Heart left ventricle (tissue), 16 donors: ENCODE measurements around the gene POM121L12. TPM values are rescaled to one million over a fixed set of nuclear protein-coding genes. Genes with fewer than 3 reads are reported as not detected.

Source experiments
- ATAC-seq, 4 donors: fragments of 200-7000 bp; cut with Tn5 transposase; one replicate each; pipeline ENCODE4 v1.9.1; 2020 to 2022; ENCODE audit warnings: moderate library complexity in 4 of 4, mild to moderate bottlenecking in 3 of 4, moderate number of reproducible peaks in 1 of 4
- DNase-seq, 5 donors: peaks; one replicate each; pipeline ENCODE4 v3.0.0-alpha.2; 2020
- H3K27ac ChIP-seq, 12 donors: fragments of 200-600 bp; sonication (generic) in 4 of 12; one replicate each; pipeline versions ENCODE4 v1.5.0 to v1.8.0; 2016 to 2022; ENCODE audit warnings: mild to moderate bottlenecking in 2 of 12
- H3K27me3 ChIP-seq, 9 donors: fragments of 200-600 bp; sonication (generic) in 2 of 9; one replicate each; pipeline versions ENCODE4 v1.5.1 to v1.8.0; 2016 to 2022; ENCODE audit warnings: mild to moderate bottlenecking in 3 of 9
- H3K36me3 ChIP-seq, 9 donors: fragments of 200-600 bp; sonication (generic) in 2 of 9; one replicate each; pipeline versions ENCODE4 v1.5.0 to v1.8.0; 2018 to 2022; ENCODE audit warnings: mild to moderate bottlenecking in 2 of 9
- H3K4me1 ChIP-seq, 12 donors: fragments of 200-600 bp; sonication (generic) in 4 of 12; one replicate each; pipeline versions ENCODE4 v1.5.0 to v1.8.0; 2016 to 2022; ENCODE audit warnings: mild to moderate bottlenecking in 3 of 12
- H3K4me3 ChIP-seq, 12 donors: fragments of 200-600 bp; sonication (generic) in 4 of 12; one replicate each; pipeline versions ENCODE4 v1.5.0 to v1.8.0; 2017 to 2022; ENCODE audit warnings: mild to moderate bottlenecking in 9 of 12, moderate library complexity in 4 of 12
- H3K9me3 ChIP-seq, 12 donors: fragments of 200-600 bp; sonication (generic) in 4 of 12; one replicate each; pipeline versions ENCODE4 v1.5.0 to v1.8.0; 2016 to 2022; ENCODE audit warnings: mild to moderate bottlenecking in 1 of 12
- POLR2A ChIP-seq, 2 donors: fragments of 450-650 bp; IDR thresholded peaks; one replicate each; pipeline ENCODE4 v1.6.1; 2017; ENCODE audit warnings: antibody characterized with exemption in 2 of 2, mild to moderate bottlenecking in 2 of 2, moderate library complexity in 2 of 2
- WGBS, 4 donors: extraction: QIAGEN DNeasy Blood & Tissue Kit in 2 of 4; methylation state at CpG; one replicate each; pipeline versions ENCODE4 v1.1.5 to v1.1.7; 2013 to 2018; 5-methylcytosine and 5-hydroxymethylcytosine counted together
- intact Hi-C, 10 donors: fragments of 100-400 bp; cut with DNase I; formaldehyde crosslinking; loops; one replicate each; pipeline versions ENCODE4 v1.11.1 to v1.14.2; 2022
- long read RNA-seq, 3 donors: library from polyadenylated mRNA; unstranded; transcript quantifications; one replicate each; pipeline ENCODE4 v2.0.0, GENCODE V29; 2020 to 2021
- polyA plus RNA-seq, 2 donors: library from polyadenylated mRNA; stranded (reverse); fragments of 200-250 nt; gene quantifications; one replicate each; pipeline ENCODE4 v1.2.3, GENCODE V29; 2013
- total RNA-seq, 9 donors: library from RNA; depleted of rRNA in 2 of 9; stranded (reverse); fragments of >200 nt in 2 of 9; fragmentation: NEBNext Ultra II Directional in 3 of 9; extraction: Animal tissue kit (Norgen Biotek cat#: 25700) in 3 of 9; gene quantifications; one replicate each; pipeline versions ENCODE4 v1.1.0 to v1.2.4, GENCODE V29; 2016 to 2023
- TF ChIP-seq, protein P1 (sequence below), 12 donors: fragments of 200-600 bp; sonication (generic) in 4 of 12; IDR thresholded peaks; one replicate each; pipeline versions ENCODE4 v1.5.0 to v1.8.0; 2018 to 2022; ENCODE audit warnings: antibody characterized with exemption in 12 of 12, mild to moderate bottlenecking in 5 of 12
- donor health status: ischemic (EF 13 %, LVEDD 7.1; RV severe dilation, severe dysfunction).
- donor health status: healthy with polysubstance abuse.
- donor health status: DM: no; HTN: yes; CAD: no.
- donor health status: DM: no; HTN: no; CAD: no.
- donor health status: ischemic (EF 25% LVEDD 6.9; RV normal size, moderate dysfunction).
- donor health status: ischemic (EF 25% LVEDD 5.7; RV mildly dilated, moderate dysfunction).
- donor health status: healthy.
- donor health status: DM: yes; HTN: yes; CAD: no.
- donor health status: ischemic (EF 35%, LVEDD 5.7; RV mildly dilated, moderate dysfunction).
- donor health status: nonischemic (EF 11% LVEDD 7.7; RV severe dilation, severe dysfunction).
- donor health status: DM: yes; HTN: yes; CAD: no.
- donor health status: PGD.
- donor health status: ischemic (EF 29% LVEDD 5.4; RV normal size, mild dysfunction).
- donor health status: nonischemic (EF 23%, LVEDD 6.1; RV moderate dilation, normal function).

Gene POM121L12
- total RNA-seq (not detected), polyA plus RNA-seq (not detected)
- long read RNA-seq, donor 1 = 0 reads
- long read RNA-seq, donor 2 = 0 reads
- long read RNA-seq, donor 3 = 0 reads

DNA sequence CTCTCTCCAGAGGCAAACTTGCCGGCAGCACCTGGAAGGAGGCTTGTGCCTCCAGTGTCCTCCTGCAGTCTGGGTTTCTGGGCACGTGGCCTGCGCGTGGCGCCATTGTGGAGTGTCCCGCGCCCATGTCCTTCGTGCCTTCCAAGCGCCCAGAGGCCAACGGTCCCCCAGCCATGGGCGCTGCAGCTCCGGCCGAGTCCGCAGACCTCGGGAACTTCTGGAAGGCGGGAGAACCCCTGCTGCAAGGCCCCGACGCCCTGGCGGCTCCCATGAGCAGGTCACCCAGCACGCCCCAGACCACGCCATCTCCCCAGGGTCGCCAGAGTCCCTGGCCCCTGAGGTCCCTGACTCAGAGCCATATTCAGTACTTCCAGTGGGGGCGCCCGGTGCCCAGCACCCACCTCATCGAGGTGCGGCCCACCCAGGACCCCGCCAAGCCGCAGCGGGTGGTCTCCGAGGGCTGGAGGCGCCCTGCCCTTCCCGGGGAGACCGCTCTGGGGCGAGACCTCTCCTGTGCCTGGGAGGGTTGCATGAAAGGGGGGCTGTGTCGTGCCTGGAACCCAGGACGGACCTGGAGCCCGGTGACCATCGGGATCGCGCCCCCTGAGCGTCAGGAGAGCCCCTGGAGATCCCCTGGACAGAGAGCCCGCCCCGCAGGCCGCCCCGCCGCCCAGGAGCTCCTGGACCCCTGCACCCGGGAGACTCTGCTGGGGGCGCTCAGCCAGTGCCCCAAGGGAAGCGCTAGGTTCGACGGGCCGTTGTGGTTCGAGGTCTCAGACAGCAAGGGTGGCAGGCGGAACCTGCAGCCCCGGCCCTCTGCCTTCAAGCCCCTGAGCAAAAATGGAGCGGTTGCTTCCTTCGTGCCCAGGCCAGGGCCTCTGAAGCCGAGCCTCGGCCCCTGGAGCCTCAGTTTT, at the start of gene POM121L12:
POM121L12 (plus strand) TSS at position 135 of the 914 bp plus-strand sequence; CDS start at position 174, 39 bp downstream.
- no peaks in the 10 kb centered on the region for H3K36me3 ChIP-seq
- no peak for TF ChIP-seq POLR2A (IDR thresholded peaks at IDR 0.05)
- TF ChIP-seq, protein P1, sequence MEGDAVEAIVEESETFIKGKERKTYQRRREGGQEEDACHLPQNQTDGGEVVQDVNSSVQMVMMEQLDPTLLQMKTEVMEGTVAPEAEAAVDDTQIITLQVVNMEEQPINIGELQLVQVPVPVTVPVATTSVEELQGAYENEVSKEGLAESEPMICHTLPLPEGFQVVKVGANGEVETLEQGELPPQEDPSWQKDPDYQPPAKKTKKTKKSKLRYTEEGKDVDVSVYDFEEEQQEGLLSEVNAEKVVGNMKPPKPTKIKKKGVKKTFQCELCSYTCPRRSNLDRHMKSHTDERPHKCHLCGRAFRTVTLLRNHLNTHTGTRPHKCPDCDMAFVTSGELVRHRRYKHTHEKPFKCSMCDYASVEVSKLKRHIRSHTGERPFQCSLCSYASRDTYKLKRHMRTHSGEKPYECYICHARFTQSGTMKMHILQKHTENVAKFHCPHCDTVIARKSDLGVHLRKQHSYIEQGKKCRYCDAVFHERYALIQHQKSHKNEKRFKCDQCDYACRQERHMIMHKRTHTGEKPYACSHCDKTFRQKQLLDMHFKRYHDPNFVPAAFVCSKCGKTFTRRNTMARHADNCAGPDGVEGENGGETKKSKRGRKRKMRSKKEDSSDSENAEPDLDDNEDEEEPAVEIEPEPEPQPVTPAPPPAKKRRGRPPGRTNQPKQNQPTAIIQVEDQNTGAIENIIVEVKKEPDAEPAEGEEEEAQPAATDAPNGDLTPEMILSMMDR (IDR thresholded peaks at IDR 0.05) = no peak
- H3K27me3 ChIP-seq = no peaks in the 10 kb centered on the region
- ATAC-seq = peak in 1 of 4 donors; percentile 29
- DNase-seq = peak in 1 of 5 donors; percentile 48
- H3K27ac ChIP-seq = no peak within 1 kb of the TSS
- WGBS, 4 donors = 89 to 93% (median 93%) methylated on average over 24 to 59 of the region's 59 CpGs
- H3K4me3 ChIP-seq = no peak within 1 kb of the TSS
- H3K4me1 ChIP-seq = no peaks in the 10 kb centered on the region
- H3K9me3 ChIP-seq = peaks cover 0 to 12% (median 0%) of the 10 kb centered on the region in 12 donors
- intact Hi-C loops = no loop called here

DNA sequence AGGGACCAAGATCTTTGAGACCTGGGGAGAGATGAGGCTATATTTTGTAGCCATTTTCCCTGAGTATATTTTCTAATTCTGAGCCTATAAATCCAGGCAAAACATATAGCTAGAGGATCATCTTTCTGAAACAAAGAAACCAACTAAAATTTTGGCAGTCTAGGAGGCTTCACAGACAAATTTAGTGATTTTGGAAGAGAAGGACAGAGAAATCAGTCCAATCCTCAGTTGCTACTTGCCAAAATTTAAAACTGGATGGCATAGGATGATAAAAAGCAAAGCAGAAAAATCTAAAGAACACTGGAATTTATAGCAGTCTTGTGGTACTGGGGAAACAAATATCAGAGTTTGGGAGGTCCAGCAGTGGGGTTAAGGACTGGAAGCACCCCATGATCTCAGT, 43.4 kb upstream of the POM121L12 start:
- H3K36me3 ChIP-seq = no peaks in the 10 kb centered on the region
- H3K9me3 ChIP-seq = peaks cover 0 to 15% (median 2%) of the 10 kb centered on the region in 12 donors
- H3K27ac ChIP-seq = no peak overlapping the region
- no peaks in the 10 kb centered on the region for H3K27me3 ChIP-seq
- DNase-seq (no peak), ATAC-seq (no peak)
- no peaks in the 10 kb centered on the region for H3K4me1 ChIP-seq
- intact Hi-C loops = no loop called here
- TF ChIP-seq, protein P1 (IDR thresholded peaks at IDR 0.05) = no peak
- no peak for TF ChIP-seq POLR2A (IDR thresholded peaks at IDR 0.05)
- H3K4me3 ChIP-seq = no peak overlapping the region

DNA sequence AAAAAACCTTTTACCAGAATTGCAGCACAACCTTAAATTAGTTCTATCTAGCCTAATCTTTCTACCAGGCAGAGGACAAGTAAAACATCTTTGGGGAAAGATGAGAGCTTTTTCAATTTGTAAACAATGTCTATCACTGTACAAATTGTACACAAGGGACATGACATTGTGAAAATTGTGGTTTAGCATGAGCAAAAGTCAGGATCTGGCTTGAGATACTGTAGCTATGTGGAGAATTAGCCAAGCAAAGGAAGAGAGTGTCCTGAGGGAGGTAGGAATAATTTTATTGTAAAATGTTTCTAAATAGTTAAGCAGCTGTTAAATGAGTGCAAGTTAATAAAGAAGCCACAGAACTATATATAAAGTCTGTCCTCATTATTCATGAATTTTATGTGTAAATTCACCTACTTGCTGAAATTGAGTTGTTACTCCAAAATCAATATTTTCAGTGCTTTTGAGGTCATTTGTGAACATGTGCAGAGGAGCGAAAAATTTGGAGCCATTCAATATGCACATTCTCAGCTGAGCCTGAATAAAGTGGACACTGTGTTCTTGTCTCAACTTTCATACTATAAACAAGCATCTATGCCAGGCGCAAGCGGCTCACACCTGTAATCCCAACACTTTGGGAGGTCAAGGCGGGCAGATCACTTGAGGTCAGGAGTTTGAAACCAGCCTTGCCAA, 42.8 kb upstream of the POM121L12 start:
- peaks cover 0 to 13% (median 2%) of the 10 kb centered on the region in 12 donors for H3K9me3 ChIP-seq
- H3K27me3 ChIP-seq = no peaks in the 10 kb centered on the region
- no peak for ATAC-seq
- H3K4me3 ChIP-seq = no peak overlapping the region
- TF ChIP-seq, protein P1 (IDR thresholded peaks at IDR 0.05) = no peak
- intact Hi-C loops = no loop called here
- DNase-seq = no peak
- no peak overlapping the region for H3K27ac ChIP-seq
- no peaks in the 10 kb centered on the region for H3K36me3 ChIP-seq
- WGBS, 4 donors = 84 to 91% (median 91%) methylated on average over 4 of the region's 4 CpGs
- no peaks in the 10 kb centered on the region for H3K4me1 ChIP-seq

DNA sequence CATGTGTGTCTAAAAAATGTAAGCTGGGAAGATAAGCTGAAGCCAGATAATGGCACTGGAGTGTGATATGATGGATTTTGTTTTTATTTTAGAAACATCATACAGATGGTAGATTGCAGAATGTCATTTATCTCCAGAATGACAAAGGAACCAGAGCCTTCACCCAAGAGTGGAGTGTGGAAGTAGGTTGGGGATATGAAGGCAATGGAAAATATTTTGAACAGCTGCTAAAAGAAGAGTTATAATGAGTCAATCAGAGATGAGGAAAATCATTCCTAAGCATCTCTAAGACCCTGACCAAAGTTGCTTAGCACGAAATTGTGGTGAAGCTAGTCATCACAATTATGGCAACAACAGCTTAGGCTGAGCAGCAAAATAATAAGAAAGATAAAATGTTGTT, 39.8 kb upstream of the POM121L12 start:
- no peak for ATAC-seq
- TF ChIP-seq POLR2A (IDR thresholded peaks at IDR 0.05) = no peak
- TF ChIP-seq, protein P1 (IDR thresholded peaks at IDR 0.05) = no peak
- H3K4me1 ChIP-seq = no peaks in the 10 kb centered on the region
- H3K27me3 ChIP-seq = no peaks in the 10 kb centered on the region
- no peak overlapping the region for H3K4me3 ChIP-seq
- H3K9me3 ChIP-seq = no peaks in the 10 kb centered on the region
- no peak overlapping the region for H3K27ac ChIP-seq
- H3K36me3 ChIP-seq = no peaks in the 10 kb centered on the region
- DNase-seq = no peak
- 41 to 64% (median 56%) methylated on average over 1 of the region's 1 CpG for WGBS, 4 donors
- intact Hi-C loops = no loop called here
